AG04450 (cell line): Measurements from ENCODE around the gene PTH1R. TPM values are rescaled to one million over a fixed set of nuclear protein-coding genes. Genes with fewer than 3 reads are reported as not detected.
A peak's percentile ranks its signal among the peaks of the same experiment; 100 is the strongest.

Experiments
- CTCF ChIA-PET: fragments of 300-600, 350-600 bp; formaldehyde crosslinking; extraction: SDS; loops from one replicate; lab custom pipeline; 2022; ENCODE audit warnings: antibody characterized with exemption, inconsistent platforms; lab: Charles Lee
- POLR2A ChIA-PET: fragments of 350-600 bp; formaldehyde crosslinking; extraction: SDS; loops from one replicate; lab custom pipeline; 2021; ENCODE audit warnings: antibody characterized with exemption, inconsistent platforms; lab: Yijun Ruan, JAX
- DNase-seq: peaks from one replicate; pipeline ENCODE4 v3.0.0-alpha.2; 2011; ENCODE audit warnings: low read depth, low spot score
- H3K27ac ChIP-seq: one replicate; pipeline ENCODE4 v1.5.1; 2012; ENCODE audit warnings: low read depth, low read length, control low read depth
- H3K27me3 ChIP-seq: one replicate; pipeline ENCODE4 v1.6.0; 2012; ENCODE audit warnings: low read length; ENCODE audit not compliant: control insufficient read depth, insufficient read depth
- H3K4me3 ChIP-seq: 2 replicates; pipeline ENCODE4 v1.5.1; 2011; ENCODE audit warnings: mild to moderate bottlenecking, low read depth, low read length, control low read depth
- H3K9me3 ChIP-seq: 2 replicates; pipeline ENCODE4 v1.5.1; 2012; ENCODE audit warnings: low read length; ENCODE audit not compliant: control insufficient read depth, insufficient read depth
- polyA plus RNA-seq: library from polyadenylated mRNA; depleted of rRNA; stranded (reverse); fragments of >200 nt; gene quantifications from 2 replicates; pipeline ENCODE4 v1.2.3, GENCODE V29; 2011
- TF ChIP-seq, protein P1 (sequence below): IDR thresholded peaks from 2 replicates; pipeline ENCODE4 v1.5.1; 2011; ENCODE audit warnings: low read depth, low read length, control low read depth, inconsistent platforms

PTH1R gene
- polyA plus RNA-seq, 1 experiment = 0.05 TPM

DNA sequence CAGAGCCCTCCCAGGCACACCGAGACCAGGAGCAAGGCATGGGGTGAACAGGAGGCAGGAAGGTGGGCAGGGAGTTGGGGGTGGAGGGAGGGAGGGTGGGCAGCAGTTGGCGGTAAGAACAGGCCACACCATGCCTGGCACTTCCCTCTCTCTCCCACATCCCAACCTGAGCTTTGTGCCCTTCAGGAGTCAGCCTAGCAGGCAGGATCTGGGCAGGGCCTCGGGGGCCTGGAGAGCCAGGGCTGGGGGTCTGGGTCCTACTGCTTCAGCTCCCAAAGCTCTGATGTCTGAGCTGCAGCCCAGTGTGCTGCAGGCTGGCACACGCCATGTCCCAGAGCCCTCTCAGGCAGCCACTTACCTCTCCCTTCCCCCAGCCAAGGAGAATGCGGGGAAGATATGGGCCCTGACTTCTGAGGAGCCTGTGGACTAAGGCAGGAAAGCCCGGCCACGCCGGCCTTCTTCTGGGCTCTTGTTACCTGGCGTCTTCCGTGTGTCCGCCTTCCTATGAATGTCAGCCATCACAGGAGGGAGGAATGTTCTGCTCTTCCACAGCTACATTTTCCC, 11.4 kb upstream of the PTH1R start:
- H3K9me3 ChIP-seq = no peaks in the 10 kb centered on the region; the same call in 1 of the 2 replicates
- H3K4me3 ChIP-seq = no peak overlapping the region
- H3K27ac ChIP-seq = no peak overlapping the region
- H3K27me3 ChIP-seq = peaks cover 40% of the 10 kb centered on the region
- CTCF ChIA-PET = interaction anchor here (0.6 to 3.9 kb wide), 23 partner anchors 9 to 911 kb away, joined by 3 to 57 read pairs (median 5); partner anchors contain the start of gene PTH1R
- POLR2A ChIA-PET = no interaction called here
- TF ChIP-seq, protein P1, sequence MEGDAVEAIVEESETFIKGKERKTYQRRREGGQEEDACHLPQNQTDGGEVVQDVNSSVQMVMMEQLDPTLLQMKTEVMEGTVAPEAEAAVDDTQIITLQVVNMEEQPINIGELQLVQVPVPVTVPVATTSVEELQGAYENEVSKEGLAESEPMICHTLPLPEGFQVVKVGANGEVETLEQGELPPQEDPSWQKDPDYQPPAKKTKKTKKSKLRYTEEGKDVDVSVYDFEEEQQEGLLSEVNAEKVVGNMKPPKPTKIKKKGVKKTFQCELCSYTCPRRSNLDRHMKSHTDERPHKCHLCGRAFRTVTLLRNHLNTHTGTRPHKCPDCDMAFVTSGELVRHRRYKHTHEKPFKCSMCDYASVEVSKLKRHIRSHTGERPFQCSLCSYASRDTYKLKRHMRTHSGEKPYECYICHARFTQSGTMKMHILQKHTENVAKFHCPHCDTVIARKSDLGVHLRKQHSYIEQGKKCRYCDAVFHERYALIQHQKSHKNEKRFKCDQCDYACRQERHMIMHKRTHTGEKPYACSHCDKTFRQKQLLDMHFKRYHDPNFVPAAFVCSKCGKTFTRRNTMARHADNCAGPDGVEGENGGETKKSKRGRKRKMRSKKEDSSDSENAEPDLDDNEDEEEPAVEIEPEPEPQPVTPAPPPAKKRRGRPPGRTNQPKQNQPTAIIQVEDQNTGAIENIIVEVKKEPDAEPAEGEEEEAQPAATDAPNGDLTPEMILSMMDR = no peak
- DNase-seq = no peak

- DNase-seq = no peak
- POLR2A ChIA-PET = no interaction called here
- no peaks in the 10 kb centered on the region; the same call in 1 of the 2 replicates for H3K9me3 ChIP-seq
- H3K27me3 ChIP-seq = peaks cover 46% of the 10 kb centered on the region
- TF ChIP-seq, protein P1 = peak; percentile 90
- H3K4me3 ChIP-seq = no peak overlapping the region
- no peak overlapping the region for H3K27ac ChIP-seq
- CTCF ChIA-PET = interaction anchor here (0.6 to 3.9 kb wide), 29 partner anchors 8 to 1130 kb away, joined by 3 to 57 read pairs (median 4); partner anchors contain the start of gene PTH1R
Observed at GRCh38 chr3:46866720-46867549, 10.6 kb upstream of the PTH1R start.

GRCh38 chr3:46867550-46867898, 10.0 kb upstream of the PTH1R start:
- TF ChIP-seq, protein P1 = 0 out of 2 replicates have a peak, but pooled peaks have one; percentile 2
- CTCF ChIA-PET = interaction anchor here (0.7 to 3.9 kb wide), 16 partner anchors 8 to 533 kb away, joined by 3 to 57 read pairs (median 7); partner anchors contain the start of gene PTH1R
- Histone ChIP-seq H3K4me3 (no peak overlapping the region), H3K27ac (no peak overlapping the region), H3K27me3 (peaks cover 47% of the 10 kb centered on the region), H3K9me3 (no peaks in the 10 kb centered on the region; the same call in 1 of the 2 replicates)
- POLR2A ChIA-PET = no interaction called here
- DNase-seq = no peak

DNA sequence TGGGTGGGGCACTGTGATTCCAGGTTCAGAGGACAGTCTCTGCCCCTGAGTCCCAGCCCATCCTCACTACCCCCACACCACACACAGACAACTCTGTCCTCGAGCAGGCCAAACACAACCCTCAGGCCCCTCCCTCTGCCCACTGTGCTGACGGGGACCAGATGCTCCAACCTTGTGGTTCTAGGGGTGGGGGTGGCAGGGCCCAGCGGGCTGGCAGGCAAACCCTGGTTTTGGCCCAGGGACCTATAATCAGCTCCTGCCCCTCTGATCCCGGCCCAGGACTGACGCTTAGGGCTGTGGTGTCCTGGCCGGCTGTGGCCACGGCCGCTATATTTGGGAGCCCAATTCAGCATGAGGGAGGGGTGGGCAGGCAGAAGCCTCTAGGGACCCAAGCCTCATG, 9.2 kb upstream of the PTH1R start:
- H3K27me3 ChIP-seq = peaks cover 50% of the 10 kb centered on the region
- DNase-seq = no peak
- TF ChIP-seq, protein P1 = no peak
- ChIA-PET POLR2A (no interaction called here), CTCF (interaction anchor here (1.1 to 3.9 kb wide), 5 partner anchors 21 to 456 kb away, joined by 11 to 57 read pairs (median 19); no protein-coding TSS in a partner anchor)
- no peak overlapping the region for H3K27ac ChIP-seq
- no peaks in the 10 kb centered on the region; the same call in 1 of the 2 replicates for H3K9me3 ChIP-seq
- no peak overlapping the region for H3K4me3 ChIP-seq
